Kidney glomerular epithelial cell (primary cell): ENCODE measurements around the gene RORB.
"Not testable (repeated sequence)": the region's sequence is repeated elsewhere in the genome, so short reads cannot be mapped to it uniquely, and the experiment has no call there.

ENCODE experiments used
- DNase-seq: peaks from one replicate; lab custom pipeline; 2025; lab: John Stamatoyannopoulos, UW

Gene RORB

DNA sequence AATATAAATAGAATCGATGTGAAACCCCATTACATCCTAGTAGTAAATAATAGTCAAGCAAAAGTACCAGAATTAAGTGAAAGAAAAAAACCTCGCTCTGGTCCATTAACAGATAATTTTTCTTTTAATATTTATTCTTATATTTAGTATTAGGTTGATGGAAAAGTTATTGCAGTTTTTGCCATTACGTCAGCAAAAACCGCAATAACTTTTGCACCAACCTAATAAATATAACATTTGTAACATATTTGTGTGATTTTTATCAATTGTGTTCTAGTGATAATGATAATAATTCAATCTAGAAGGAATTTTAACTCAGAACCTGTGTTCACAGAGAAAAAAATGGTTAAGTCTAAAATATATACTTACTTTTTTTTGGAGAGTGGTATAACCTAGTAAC is 16.1 kb downstream of the RORB start:
- DNase-seq, result no peak

DNA sequence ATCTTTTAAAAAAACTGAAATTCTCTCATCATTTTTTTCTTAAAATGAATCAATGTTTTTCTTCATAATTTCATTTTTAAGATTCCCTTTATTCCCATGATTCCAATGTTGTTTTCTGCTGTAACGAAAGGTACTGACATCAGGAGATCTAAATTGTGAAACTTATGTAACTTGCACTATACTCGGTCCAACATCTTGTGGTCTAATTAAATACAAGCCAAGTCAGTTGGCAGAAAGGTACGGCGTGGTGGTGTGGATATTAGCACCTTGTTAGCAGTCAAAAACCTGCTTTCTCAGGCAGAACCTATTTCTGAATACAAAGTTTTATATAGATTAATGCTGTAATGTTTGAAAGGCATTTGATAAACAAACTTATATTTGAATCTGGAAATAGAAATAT is 20.1 kb downstream of the RORB start:
- DNase-seq, result no peak

DNA sequence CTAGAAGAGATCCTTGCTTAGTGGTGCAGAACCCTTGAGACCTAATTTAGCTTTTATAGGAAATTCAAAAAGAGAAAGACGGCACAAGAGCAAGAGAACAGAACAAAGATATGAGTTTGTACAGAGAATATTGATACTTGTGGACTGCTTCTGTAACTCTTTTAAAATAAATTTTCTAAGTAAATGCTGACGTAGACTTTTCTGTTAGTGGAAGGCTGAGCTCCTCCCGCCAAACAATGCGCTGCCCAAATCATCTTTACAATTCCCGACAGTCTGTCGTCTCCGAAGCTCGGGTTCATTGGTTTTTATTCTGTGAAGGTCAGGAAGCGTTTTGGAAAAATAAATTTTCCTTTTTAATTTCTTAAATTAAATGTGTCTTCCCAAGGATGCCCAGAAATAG is 22.3 kb downstream of the RORB start:
- DNase-seq, result no peak

- no peak for DNase-seq
Observed at GRCh38 chr9:74521009-74521408, 23.9 kb downstream of the RORB start.

GRCh38 chr9:74524289-74524688 is 27.2 kb downstream of the RORB start:
- DNase-seq, result no peak

GRCh38 chr9:74526215-74526614 is 29.1 kb downstream of the RORB start:
- DNase-seq, result no peak

GRCh38 chr9:74527718-74528117 is 30.6 kb downstream of the RORB start:
- DNase-seq, result no peak

DNA sequence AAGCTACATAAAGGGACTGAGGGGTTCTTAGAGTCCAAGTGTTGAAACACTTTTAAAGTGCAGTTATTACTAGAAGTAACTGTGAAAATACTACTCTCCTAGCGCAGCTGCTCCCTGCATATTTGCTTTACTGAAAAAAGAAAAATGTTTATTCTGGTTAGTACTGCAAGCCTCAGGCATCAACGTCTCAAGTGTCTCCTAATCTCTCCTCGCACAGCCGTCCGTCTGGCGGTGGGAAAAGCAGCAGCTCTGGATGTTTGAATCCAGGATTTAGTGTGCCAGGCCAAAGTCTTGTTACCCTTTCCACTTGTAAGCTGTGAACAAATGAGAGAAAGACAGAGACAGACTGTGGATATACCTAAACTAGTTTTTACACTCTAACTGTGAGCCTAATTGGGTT is 31.1 kb downstream of the RORB start:
- no peak for DNase-seq

DNA sequence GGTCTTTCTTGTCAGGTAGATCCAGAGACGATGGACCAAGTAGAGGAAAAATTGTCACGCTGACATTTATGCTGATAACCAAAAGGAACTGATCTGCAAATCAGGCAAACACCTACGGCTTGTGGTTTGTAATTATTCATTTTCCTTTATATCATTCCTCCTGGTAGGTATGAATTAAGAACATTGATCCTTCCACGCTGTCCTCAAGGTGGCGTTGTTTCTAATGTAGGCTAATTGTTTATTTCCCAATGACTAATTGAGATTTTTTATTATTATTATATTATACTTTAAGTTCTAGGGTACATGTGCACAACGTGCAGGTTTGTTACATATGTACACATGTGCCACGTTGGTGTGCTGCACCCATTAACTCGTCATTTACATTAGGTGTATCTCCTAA is 33.3 kb downstream of the RORB start:
- not testable (repeated sequence) for DNase-seq

GRCh38 chr9:74533253-74533652 is 36.1 kb downstream of the RORB start:
- no peak for DNase-seq

- DNase-seq, result no peak
Observed at GRCh38 chr9:74534841-74535240, 37.7 kb downstream of the RORB start.

- DNase-seq, result no peak
Observed at GRCh38 chr9:74543145-74543544, 46.0 kb downstream of the RORB start.

GRCh38 chr9:74551266-74551665 is 54.1 kb downstream of the RORB start:
- no peak for DNase-seq

- DNase-seq, result no peak
Observed at GRCh38 chr9:74554751-74555419, 57.8 kb downstream of the RORB start.

DNA sequence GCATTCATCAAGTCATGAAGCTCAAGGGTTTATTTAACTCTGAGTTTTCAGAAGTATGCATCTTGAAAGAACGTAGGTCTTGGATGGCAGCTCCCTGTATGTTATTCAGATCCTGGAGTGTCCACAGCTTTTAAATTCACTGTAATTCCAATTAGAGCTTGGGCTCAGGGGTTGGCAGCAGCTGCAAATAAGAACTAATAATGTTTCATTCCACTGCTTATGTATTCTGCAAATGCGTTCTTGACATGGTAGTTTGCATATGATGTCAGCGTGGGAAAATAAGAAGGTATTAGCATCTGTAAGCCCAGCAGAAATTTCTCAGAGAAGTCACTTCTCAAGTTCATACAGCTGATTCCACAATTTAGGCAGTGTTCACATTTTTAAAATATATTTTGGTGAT is 58.4 kb downstream of the RORB start:
- DNase-seq, result no peak

DNA sequence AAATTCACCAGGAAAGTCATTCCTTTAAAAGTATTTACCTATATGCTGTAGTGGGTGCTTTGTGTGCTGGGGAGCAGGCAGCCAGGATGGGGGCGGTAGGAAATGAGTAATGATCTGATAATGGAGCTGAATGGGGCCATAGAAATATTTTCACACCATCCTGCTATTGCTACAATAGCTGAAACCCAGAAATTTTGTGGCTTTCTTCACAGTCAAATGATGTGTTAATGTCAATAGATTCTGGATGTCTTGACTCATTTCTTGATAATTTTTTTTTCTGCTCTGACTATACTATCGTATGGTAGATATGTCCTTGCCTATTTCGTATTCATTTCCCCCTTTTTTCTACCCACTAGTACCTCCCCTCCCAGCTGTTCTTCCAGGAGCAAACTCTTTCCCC is 59.5 kb downstream of the RORB start:
- no peak for DNase-seq

DNA sequence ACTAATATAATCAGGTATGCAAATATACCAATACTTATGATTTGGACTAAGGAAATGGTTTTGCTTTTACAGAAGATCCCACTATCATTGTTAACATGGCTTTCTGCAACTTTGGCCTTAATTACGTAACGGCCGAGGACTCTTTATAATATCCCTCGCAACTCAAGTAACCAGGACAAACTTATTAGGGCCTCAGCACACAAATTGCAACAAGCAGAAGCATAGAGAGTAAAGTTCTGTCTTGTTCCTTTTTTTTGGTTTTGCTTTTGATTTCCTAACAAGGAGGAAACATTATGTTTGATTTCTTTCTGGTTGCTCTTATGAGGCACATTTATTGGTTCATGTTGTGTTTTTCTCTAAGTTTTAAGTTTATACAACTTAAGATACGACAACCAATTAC is 60.4 kb downstream of the RORB start:
- no peak for DNase-seq

- no peak for DNase-seq
Observed at GRCh38 chr9:74562611-74563010, 65.5 kb downstream of the RORB start.

- DNase-seq, result no peak
Observed at GRCh38 chr9:74570879-74571512, 73.9 kb downstream of the RORB start.

GRCh38 chr9:74573640-74574191 is 76.6 kb downstream of the RORB start:
- DNase-seq, result no peak

DNA sequence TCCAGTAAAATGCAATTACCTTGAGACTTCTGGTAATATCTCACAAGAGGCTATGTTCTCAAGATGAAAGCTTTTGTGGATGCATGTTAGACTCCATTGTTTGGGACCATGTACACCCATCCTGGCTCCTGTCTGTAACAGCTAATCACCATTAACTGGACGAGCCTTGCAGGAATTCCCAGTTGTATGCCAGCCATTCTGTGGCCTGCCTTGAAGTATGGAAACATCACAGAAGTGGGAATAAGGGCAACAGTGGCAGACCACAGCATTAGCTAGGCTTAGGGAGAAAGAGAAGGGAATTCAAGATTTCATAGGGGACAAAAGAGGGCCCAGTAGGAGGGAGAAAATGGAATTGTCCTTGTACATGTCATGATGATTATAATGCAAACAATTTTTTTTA is 79.0 kb downstream of the RORB start:
- no peak for DNase-seq

- peak; percentile 38 for DNase-seq
Observed at GRCh38 chr9:74577956-74578355, 80.8 kb downstream of the RORB start.

GRCh38 chr9:74589576-74589975 is 92.4 kb downstream of the RORB start:
- DNase-seq, result no peak

- no peak for DNase-seq
Observed at GRCh38 chr9:74595286-74595685, 98.2 kb downstream of the RORB start.
